Thyroid gland (tissue), 4 donors: ENCODE data around the gene CALB2. TPM values are rescaled to one million over a fixed set of nuclear protein-coding genes. Genes with fewer than 3 reads are reported as not detected.
A peak's percentile ranks its signal among the peaks of the same experiment; 100 is the strongest.

Experiments
- DNase-seq, 2 donors: peaks; one replicate each; pipeline ENCODE4 v3.0.0-alpha.2; 2019
- H3K27ac ChIP-seq, 3 donors: fragments of 200-600 bp; sonication (generic); 1 replicate in 2 of 3; 2 replicates in 1 of 3; pipeline ENCODE4 v1.5.1; 2016 to 2019; ENCODE audit warnings: mild to moderate bottlenecking in 1 of 3, moderate library complexity in 1 of 3
- H3K27me3 ChIP-seq: fragments of 200-600 bp; sonication (generic); one replicate; pipeline ENCODE4 v1.5.1; 2019
- H3K36me3 ChIP-seq, 2 donors: fragments of 200-600 bp; sonication (generic); one replicate each; pipeline ENCODE4 v1.5.1; 2016 to 2019
- H3K4me1 ChIP-seq, 2 donors: fragments of 200-600 bp; sonication (generic); one replicate each; pipeline ENCODE4 v1.5.1; 2017 to 2019
- H3K4me3 ChIP-seq, 3 donors: fragments of 200-600 bp; sonication (generic); replicated peaks in 1 of 3; 1 replicate in 2 of 3; 2 replicates in 1 of 3; pipeline ENCODE4 v1.5.1; 2016; ENCODE audit warnings: mild to moderate bottlenecking in 1 of 3
- H3K9me3 ChIP-seq: fragments of 200-600 bp; sonication (generic); one replicate; pipeline ENCODE4 v1.5.1; 2017
- CTCF ChIP-seq, 6 experiments: fragments of 200-600 bp in 3 of 6; fragments of 450-650 bp in 3 of 6; sonication (generic) in 3 of 6; IDR thresholded peaks; one replicate each; pipeline ENCODE4 v1.5.1; 2016 to 2019; ENCODE audit warnings: antibody characterized with exemption in 6 of 6, mild to moderate bottlenecking in 2 of 6, inconsistent platforms in 1 of 6, moderate library complexity in 1 of 6
- POLR2A ChIP-seq, 2 donors: fragments of 450-650 bp; IDR thresholded peaks; one replicate each; pipeline ENCODE4 v1.6.1; 2017; ENCODE audit warnings: antibody characterized with exemption in 2 of 2, mild to moderate bottlenecking in 2 of 2, moderate library complexity in 1 of 2
- WGBS, 2 donors: methylation state at CpG; one replicate each; pipeline ENCODE4 v1.1.5; 2017; 5-methylcytosine and 5-hydroxymethylcytosine counted together
- intact Hi-C: fragments of 100-400 bp; cut with DNase I; formaldehyde crosslinking; loops from one replicate; pipeline ENCODE4 v1.15.1; 2023
- total RNA-seq, 4 donors: library from RNA; depleted of rRNA; stranded (reverse); fragments of >200 nt; gene quantifications; one replicate each; pipeline ENCODE4 v1.2.3, GENCODE V29; 2016

Gene CALB2
- total RNA-seq, 4 donors from 2014 or later = 0.81 TPM; not detected in 3

GRCh38 chr16:71413341-71413740 is 54.8 kb downstream of the CALB2 start:
- Histone ChIP-seq H3K9me3 (no peaks in the 10 kb centered on the region), H3K4me3 (no peak overlapping the region), H3K4me1 (peaks cover 0 to 5% of the 10 kb centered on the region in 2 donors), H3K36me3 (no peaks in the 10 kb centered on the region), H3K27ac (no peak overlapping the region), H3K27me3 (no peaks in the 10 kb centered on the region)
- no peak for DNase-seq
- no peak for TF ChIP-seq CTCF (IDR thresholded peaks at IDR 0.05)
- no peak for TF ChIP-seq POLR2A (IDR thresholded peaks at IDR 0.05)
- 70 to 72% methylated on average over 4 of the region's 4 CpGs for WGBS, 2 donors
- intact Hi-C loops = loop anchor here (2.0 to 5.0 kb wide), 2 partner anchors 89 to 197 kb away; no protein-coding TSS in a partner anchor

DNA sequence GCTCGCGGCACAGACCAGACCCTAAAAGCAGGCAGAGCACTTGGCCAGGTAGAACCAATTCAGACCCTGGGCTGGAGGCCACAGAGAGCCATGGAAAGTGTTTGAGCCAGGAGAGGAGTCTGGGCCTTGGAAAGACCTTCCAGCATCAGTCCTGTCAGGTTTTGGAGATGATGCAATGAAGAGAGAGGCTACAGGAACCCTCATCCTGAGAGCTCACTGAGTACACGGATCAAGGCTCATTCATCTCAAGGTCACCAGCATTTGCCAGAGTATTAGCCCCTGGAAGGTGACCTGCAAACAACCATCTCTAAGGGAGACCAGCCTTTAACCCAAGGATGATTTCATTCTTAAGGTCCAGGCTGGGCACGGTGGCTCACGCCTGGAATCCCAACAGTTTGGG is 55.5 kb downstream of the CALB2 start:
- 90 to 91% methylated on average over 5 of the region's 5 CpGs for WGBS, 2 donors
- intact Hi-C loops = loop anchor here (5.0 kb wide), 1 partner anchor 88 kb away; no protein-coding TSS in a partner anchor
- Histone ChIP-seq H3K4me1 (peaks cover 0 to 5% of the 10 kb centered on the region in 2 donors), H3K4me3 (no peak overlapping the region), H3K36me3 (no peaks in the 10 kb centered on the region), H3K27ac (no peak overlapping the region), H3K27me3 (no peaks in the 10 kb centered on the region), H3K9me3 (no peaks in the 10 kb centered on the region)
- DNase-seq = no peak
- no peak for TF ChIP-seq POLR2A (IDR thresholded peaks at IDR 0.05)
- TF ChIP-seq CTCF (IDR thresholded peaks at IDR 0.05) = no peak

- H3K27me3 ChIP-seq = no peaks in the 10 kb centered on the region
- H3K27ac ChIP-seq = no peak overlapping the region
- TF ChIP-seq POLR2A (IDR thresholded peaks at IDR 0.05) (no peak), CTCF (IDR thresholded peaks at IDR 0.05) (peak in 1 of 6 experiments; percentile 6)
- intact Hi-C loops = no loop called here
- H3K9me3 ChIP-seq = no peaks in the 10 kb centered on the region
- DNase-seq = no peak
- no peaks in the 10 kb centered on the region for H3K4me1 ChIP-seq
- no peak overlapping the region for H3K4me3 ChIP-seq
- no peaks in the 10 kb centered on the region for H3K36me3 ChIP-seq
- WGBS, 2 donors = 65 to 66% methylated on average over 4 of the region's 4 CpGs
Measured at GRCh38 chr16:71421911-71422310, 63.4 kb downstream of the CALB2 start.

DNA sequence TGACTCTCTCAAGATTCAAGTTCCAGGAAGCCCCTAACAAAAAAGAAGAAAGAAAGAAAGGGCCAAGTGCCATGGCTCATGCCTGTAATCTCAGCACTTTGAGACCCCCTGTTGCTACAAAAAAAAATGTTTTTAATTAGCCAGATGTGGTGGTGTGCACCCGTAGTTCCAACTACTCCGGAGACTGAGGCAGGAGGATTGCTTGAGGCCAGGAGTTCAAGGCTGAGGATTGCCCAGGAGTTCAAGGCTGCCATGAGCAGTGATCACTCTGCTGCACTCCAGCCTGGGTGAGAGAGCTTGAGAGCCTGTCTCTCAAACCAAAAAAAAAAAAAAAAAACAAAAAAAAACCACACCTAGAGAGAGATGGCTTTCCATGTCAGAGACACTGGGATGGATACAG is 64.5 kb downstream of the CALB2 start:
- Histone ChIP-seq H3K27me3 (no peaks in the 10 kb centered on the region), H3K27ac (no peak overlapping the region), H3K9me3 (no peaks in the 10 kb centered on the region), H3K36me3 (no peaks in the 10 kb centered on the region), H3K4me3 (no peak overlapping the region), H3K4me1 (no peaks in the 10 kb centered on the region)
- 78 to 90% methylated on average over 2 of the region's 2 CpGs for WGBS, 2 donors
- intact Hi-C loops = no loop called here
- TF ChIP-seq POLR2A (IDR thresholded peaks at IDR 0.05) (no peak), CTCF (IDR thresholded peaks at IDR 0.05) (no peak)
- no peak for DNase-seq

DNA sequence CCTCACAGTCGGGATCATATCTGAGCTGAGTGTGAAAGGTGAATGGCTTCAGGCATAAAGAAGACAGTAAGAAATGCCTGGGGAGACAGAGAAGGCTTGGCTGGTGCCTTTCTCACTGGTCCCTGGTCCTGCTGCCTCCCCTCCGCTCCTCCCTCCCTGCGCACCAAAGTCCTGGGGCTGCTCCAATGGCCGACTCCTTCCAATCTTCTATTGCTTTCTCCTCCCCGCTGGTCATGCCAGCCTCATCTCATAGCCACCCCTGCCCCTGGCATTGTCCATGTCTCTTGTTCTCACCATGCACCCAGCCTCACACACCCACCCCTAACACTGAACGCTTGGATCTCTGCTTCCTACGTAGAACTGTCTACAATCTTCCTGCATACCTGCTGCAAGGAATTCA is 65.3 kb downstream of the CALB2 start:
- intact Hi-C loops = no loop called here
- TF ChIP-seq POLR2A (IDR thresholded peaks at IDR 0.05) = no peak
- TF ChIP-seq CTCF (IDR thresholded peaks at IDR 0.05) = no peak

More for the DNA sequence above, 65.3 kb downstream of the CALB2 start:
- Histone ChIP-seq H3K36me3 (no peaks in the 10 kb centered on the region), H3K27ac (no peak overlapping the region), H3K4me1 (no peaks in the 10 kb centered on the region), H3K9me3 (no peaks in the 10 kb centered on the region), H3K27me3 (no peaks in the 10 kb centered on the region), H3K4me3 (no peak overlapping the region)
- WGBS, 2 donors = 76 to 85% methylated on average over 7 of the region's 7 CpGs
- no peak for DNase-seq
